GM19193 (cell line): ENCODE results near the gene ABCF3.

Experiments used
- POLR2A ChIP-seq: IDR thresholded peaks from 4 replicates; pipeline ENCODE4 v1.6.1; 2011; ENCODE audit not compliant: insufficient read depth, insufficient read length; ENCODE audit errors: extremely low read depth

The ABCF3 gene

DNA sequence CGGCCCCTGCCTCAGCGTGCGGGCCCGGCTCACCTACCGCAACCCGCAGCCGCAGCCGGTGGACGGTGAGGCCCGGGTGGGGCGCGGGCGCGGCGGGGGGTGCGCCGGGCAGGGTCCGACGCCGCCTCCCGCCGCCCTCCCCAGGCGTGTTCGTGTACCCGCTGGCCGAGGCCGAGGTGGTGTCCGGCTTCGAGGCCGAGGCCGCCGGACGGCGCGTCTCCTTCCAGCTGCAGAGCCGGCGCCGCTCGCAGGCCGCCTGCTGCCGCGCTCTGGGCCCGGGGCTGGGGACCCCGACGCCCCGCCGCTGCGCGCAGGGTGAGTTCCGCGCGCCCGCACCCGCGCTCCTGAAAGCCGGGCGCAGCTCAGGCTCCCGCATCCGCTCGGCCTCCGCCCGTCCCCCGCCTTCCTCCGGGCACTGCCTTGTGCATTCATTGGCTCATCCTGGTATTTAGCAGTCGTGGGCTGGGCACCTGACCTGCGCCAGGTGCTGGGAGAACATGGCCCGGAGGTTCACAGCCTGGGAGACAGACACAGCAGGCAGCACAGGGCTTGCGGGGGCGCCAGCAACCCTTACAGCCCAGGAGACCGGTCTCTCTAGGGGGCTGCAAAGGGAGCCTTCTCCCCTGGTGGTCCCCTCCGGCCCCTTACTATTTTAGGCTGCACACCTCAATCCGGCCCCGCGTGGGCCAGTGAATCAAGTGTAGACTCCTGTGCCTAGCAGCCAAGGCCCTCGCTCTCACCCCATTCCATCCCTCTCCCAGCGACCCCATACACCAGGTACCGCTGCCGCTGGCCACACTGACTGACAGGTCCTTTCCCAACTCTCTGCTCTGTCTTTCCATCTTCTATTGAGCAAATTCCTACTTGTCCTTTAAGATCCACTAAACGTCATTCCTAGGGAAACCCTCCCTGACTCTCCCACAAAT lies 44.9 kb downstream of the ABCF3 start:
- no peak for TF ChIP-seq POLR2A

DNA sequence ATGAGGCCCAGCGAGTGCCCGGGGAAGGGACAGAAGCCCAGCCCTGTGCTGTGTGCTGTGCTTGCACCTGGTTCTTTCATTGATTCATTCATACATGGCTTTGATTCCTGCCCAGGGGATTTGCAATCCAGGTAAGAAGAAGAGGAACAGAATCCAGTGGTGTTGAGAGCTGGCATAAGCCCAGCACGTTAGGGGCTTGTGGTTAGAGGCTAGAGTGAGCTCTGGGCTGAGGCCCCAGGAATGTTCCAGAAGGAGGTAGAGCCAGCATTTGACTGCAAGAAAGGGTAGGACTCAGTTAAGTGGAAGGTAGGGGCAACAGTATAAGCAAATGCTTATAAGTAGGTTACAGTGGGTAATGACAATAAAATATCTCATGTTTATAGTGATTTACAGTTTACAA lies 45.7 kb downstream of the ABCF3 start:
- no peak for TF ChIP-seq POLR2A

DNA sequence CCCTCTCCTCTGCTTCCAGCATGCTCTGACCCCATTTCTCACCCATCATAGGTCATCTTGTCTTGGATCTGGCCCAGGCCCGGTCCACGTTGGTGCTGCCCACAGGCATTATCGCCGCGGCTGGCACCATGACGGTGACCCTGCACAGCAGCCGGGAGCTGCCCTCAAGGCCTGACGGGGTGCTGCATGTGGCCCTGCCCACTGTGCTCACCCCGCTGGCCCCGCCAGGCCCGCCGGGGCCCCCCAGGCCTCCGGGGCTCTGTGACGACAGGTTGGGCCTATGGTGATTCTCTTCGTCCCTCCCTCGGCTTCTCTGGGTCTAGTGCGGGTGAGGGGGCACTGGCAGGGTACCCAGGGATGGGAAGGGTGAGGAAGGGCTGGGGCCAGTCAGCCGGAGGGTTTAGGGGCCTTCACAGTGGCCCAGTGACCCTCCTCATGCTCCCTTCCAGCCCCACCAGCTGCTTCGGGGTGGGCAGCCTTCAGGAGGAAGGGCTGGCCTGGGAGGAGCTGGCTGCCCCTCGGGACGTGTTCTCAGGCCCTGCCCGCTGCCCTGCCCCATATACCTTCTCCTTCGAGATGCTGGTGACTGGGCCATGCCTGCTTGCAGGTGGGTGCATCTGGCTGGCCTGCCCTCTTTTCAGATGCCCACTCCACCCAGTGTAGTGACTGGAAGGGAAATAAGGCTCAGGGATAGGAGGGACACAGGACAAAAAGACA lies 47.3 kb downstream of the ABCF3 start:
- no peak for TF ChIP-seq POLR2A

DNA sequence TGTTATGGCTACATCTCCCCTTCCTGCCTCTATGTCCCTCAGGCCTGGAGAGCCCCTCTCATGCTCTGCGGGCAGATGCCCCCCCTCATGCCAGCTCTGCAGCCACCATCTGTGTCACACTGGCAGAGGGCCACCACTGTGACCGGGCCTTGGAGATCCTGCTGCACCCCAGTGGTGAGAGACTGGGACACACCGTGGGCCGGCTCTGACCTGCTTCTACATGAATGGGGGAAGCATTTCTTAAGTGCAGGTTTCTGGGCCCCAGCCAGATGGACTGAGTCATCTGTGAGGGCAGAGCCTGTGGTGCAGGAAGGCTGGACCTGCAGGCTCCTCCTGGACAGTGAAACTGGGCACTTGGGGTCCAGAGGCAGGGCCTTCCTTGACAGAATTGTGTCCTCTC lies 48.2 kb downstream of the ABCF3 start:
- no peak for TF ChIP-seq POLR2A

DNA sequence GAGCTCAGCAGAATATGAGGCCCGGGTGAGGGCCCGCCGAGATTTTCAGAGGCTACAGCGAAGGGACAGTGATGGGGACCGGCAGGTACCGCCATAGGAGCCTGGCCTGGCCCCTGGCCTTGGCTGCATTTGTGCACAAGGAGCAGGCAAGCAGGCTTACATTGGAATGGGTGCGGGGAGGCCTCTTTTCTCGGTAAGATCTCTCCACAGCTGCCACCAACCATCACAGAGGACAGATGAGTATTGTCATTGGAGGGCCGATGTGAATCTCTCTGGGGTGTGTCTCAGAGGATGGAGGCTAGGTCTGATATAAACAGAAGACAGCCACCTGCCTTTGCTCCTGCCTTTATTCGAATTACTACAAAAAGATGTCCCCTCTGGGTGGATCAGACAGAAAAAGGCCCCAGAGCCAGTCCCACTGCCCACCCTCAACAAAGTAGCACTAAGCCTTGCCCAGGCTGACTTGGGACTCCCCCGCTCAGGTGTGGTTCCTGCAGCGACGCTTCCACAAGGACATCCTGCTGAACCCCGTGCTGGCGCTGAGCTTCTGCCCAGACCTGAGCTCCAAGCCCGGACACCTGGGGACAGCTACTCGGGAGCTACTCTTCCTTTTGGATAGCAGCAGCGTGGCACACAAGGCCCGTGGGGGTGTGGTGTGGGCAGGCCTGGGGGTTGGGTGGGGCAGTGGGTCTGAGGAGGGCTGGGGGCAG lies 48.8 kb downstream of the ABCF3 start:
- TF ChIP-seq POLR2A, result no peak

DNA sequence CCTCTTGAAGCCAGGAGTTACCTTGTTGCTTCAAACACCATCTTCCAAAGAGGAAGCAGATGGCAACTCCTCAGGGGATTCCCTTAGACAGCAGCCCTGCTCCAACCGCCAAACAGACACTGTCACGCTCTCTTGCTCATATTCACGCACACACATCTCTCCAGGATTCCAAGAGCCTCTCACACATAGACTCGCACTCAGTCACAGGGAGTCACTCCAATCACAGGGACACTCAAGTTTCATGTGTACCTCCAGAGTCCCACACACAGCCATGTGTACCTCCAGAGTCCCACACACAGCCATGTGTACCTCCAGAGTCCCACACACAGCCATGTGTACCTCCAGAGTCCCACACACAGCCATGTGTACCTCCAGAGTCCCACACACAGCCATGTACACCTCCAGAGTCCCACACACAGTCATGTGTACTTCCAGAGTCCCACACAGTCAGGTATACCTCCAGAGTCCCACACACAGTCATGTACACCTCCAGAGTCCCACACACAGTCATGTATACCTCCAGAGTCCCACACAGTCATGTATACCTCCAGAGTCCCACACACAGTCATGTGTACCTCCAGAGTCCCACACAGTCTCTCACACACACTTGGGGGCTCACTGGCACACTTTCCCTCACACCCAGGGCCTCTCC lies 49.5 kb downstream of the ABCF3 start:
- TF ChIP-seq POLR2A, result no peak

DNA sequence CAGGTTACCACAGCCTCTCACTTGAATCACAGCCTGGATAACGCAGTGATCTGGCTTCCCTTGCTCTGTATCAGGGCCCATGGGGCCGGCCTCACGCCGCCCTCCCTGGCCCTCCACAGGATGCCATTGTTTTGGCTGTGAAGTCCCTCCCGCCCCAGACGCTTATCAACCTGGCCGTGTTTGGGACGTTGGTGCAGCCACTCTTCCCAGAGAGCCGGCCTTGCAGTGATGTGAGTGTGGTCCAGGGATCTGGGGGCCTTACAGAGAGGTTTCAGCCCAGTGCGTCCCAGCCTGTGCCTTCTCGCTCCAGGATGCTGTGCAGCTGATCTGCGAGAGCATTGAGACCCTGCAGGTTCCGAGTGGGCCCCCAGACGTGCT lies 50.0 kb downstream of the ABCF3 start:
- TF ChIP-seq POLR2A, result no peak

- no peak for TF ChIP-seq POLR2A
Measured at GRCh38 chr3:184236636-184237035, 50.6 kb downstream of the ABCF3 start.

GRCh38 chr3:184237211-184237610 lies 51.2 kb downstream of the ABCF3 start:
- TF ChIP-seq POLR2A, result no peak

GRCh38 chr3:184237807-184238206 lies 51.8 kb downstream of the ABCF3 start:
- no peak for TF ChIP-seq POLR2A

- no peak for TF ChIP-seq POLR2A
Measured at GRCh38 chr3:184238246-184238818, 52.3 kb downstream of the ABCF3 start.

GRCh38 chr3:184239221-184239620 lies 53.2 kb downstream of the ABCF3 start:
- no peak for TF ChIP-seq POLR2A

- no peak for TF ChIP-seq POLR2A
Measured at GRCh38 chr3:184239708-184240107, 53.7 kb downstream of the ABCF3 start.

DNA sequence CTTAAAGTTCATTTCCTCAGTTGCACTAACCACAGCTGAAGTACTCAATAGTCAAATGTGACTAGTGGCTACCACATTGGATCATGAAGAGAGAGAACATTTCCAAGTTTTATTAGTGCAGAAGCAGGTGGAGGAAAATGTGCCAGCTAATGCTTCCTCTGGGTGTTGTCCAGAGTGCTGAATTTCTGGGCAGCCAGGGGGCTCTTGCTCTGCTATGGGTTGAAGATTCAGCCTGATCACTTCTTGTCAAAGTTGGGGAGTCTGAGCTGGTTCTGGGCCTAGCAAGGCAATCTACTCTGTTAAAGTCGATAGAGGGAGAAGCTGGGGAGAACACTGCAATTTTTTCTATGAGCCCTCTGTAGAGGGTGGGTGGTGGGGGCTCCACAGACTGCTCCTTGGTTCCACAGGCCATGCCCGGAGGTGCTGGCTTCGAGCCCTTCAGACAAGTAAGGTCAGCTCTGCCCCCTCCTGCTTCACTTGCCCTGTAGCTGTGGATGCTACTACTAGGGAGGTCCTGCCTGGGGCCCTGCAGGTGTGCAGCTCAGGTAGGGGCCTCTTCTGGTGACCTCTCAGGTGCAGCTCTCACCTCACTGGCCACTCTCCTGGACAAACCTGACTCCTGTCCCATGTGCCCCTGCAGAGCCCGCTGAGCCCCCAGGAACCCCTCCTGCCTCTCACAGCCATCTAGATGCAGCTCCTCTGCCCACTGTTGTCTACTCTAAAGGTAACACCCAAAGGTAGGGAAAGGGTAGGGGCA lies 54.6 kb downstream of the ABCF3 start:
- no peak for TF ChIP-seq POLR2A
